Loucy (cell line): Measurements from ENCODE around the gene DSG4.

Experiments used
- H2AFZ ChIP-seq: fragments of 200-600 bp; sonication (generic); 2 replicates; pipeline ENCODE4 v1.6.0; 2016; ENCODE audit warnings: antibody characterized with exemption, mild to moderate bottlenecking, low read length, moderate library complexity
- H3F3A ChIP-seq: fragments of 200-600 bp; 2 replicates; pipeline ENCODE4 v1.6.0; 2016; ENCODE audit warnings: antibody characterized with exemption, low read depth, mild to moderate bottlenecking
- H3K27me3 ChIP-seq: fragments of 200-600 bp; sonication (generic); 2 replicates; pipeline ENCODE4 v1.6.1; 2014; ENCODE audit warnings: low read length, mild to moderate bottlenecking; ENCODE audit not compliant: insufficient read depth, poor library complexity, severe bottlenecking
- H3K36me3 ChIP-seq: fragments of 200-600 bp; sonication (generic); 2 replicates; pipeline ENCODE4 v1.6.1; 2016; ENCODE audit warnings: low read length; ENCODE audit not compliant: insufficient read depth
- H3K4me1 ChIP-seq: fragments of 200-600 bp; sonication (generic); 2 replicates; pipeline ENCODE4 v1.5.1; 2014; ENCODE audit warnings: low read length, mild to moderate bottlenecking; ENCODE audit not compliant: insufficient read depth, poor library complexity, severe bottlenecking
- H3K4me2 ChIP-seq: fragments of 200-600 bp; sonication (generic); 2 replicates; pipeline ENCODE4 v1.6.0; 2014; ENCODE audit warnings: antibody characterized with exemption, low read length, low read depth, mild to moderate bottlenecking; ENCODE audit not compliant: poor library complexity, severe bottlenecking
- H3K4me3 ChIP-seq: fragments of 200-600 bp; sonication (generic); 2 replicates; pipeline ENCODE4 v1.5.1; 2014; ENCODE audit warnings: low read length, mild to moderate bottlenecking, mixed read lengths; ENCODE audit not compliant: poor library complexity, severe bottlenecking
- H3K79me2 ChIP-seq: fragments of 200-600 bp; sonication (generic); 2 replicates; pipeline ENCODE4 v1.6.1; 2014; ENCODE audit warnings: low read length; ENCODE audit not compliant: insufficient read depth
- H3K9ac ChIP-seq: fragments of 200-600 bp; sonication (generic); 2 replicates; pipeline ENCODE4 v1.6.0; 2014; ENCODE audit warnings: mild to moderate bottlenecking, low read depth, low read length, moderate library complexity; ENCODE audit not compliant: poor library complexity, severe bottlenecking
- H3K9me2 ChIP-seq: fragments of 200-600 bp; sonication (generic); replicated peaks from 2 replicates; pipeline ENCODE4 v1.6.1; 2016; ENCODE audit warnings: low read depth, low read length, mixed read lengths
- H3K9me3 ChIP-seq: fragments of 200-600 bp; sonication (generic); 2 replicates; pipeline ENCODE4 v1.6.1; 2014; ENCODE audit warnings: mild to moderate bottlenecking, antibody characterized with exemption, low read length, low read depth; ENCODE audit not compliant: insufficient read depth
- H4K20me1 ChIP-seq: fragments of 200-600 bp; sonication (generic); 2 replicates; pipeline ENCODE4 v1.6.0; 2014; ENCODE audit warnings: antibody characterized with exemption, low read length, mild to moderate bottlenecking; ENCODE audit not compliant: insufficient read depth, poor library complexity, severe bottlenecking
- CTCF ChIP-seq: fragments of 200-600 bp; sonication (generic); conservative IDR thresholded peaks from 2 replicates; pipeline ENCODE4 v1.5.1; 2014; ENCODE audit warnings: mild to moderate bottlenecking, antibody characterized with exemption, low read length
- EZH2phosphoT487 ChIP-seq: fragments of 200-600 bp; IDR thresholded peaks from 2 replicates; pipeline ENCODE4 v1.6.1; 2018; ENCODE audit warnings: antibody characterized with exemption, mild to moderate bottlenecking, moderate library complexity, borderline replicate concordance

The DSG4 gene

GRCh38 chr18:31403409-31403808 lies 26.8 kb downstream of the DSG4 start:
- no peak overlapping the region for H2AFZ ChIP-seq
- H3K4me1 ChIP-seq = no peaks in the 10 kb centered on the region
- H3K4me2 ChIP-seq = no peak overlapping the region
- H3K36me3 ChIP-seq = no peaks in the 10 kb centered on the region
- H3K9me3 ChIP-seq = no peaks in the 10 kb centered on the region
- H3K27me3 ChIP-seq = no peaks in the 10 kb centered on the region
- H3K79me2 ChIP-seq = no peaks in the 10 kb centered on the region
- no peaks in the 10 kb centered on the region for H4K20me1 ChIP-seq
- no peak for TF ChIP-seq EZH2phosphoT487
- no peak overlapping the region for H3K4me3 ChIP-seq
- H3F3A ChIP-seq = no peaks in the 10 kb centered on the region
- no peaks in the 10 kb centered on the region for H3K9me2 ChIP-seq
- no peak overlapping the region for H3K9ac ChIP-seq

- Histone ChIP-seq H3K4me3 (no peak overlapping the region), H4K20me1 (no peaks in the 10 kb centered on the region), H3K36me3 (no peaks in the 10 kb centered on the region), H3K4me2 (no peak overlapping the region), H3F3A (no peaks in the 10 kb centered on the region), H3K4me1 (no peaks in the 10 kb centered on the region), H3K79me2 (no peaks in the 10 kb centered on the region), H3K9me2 (no peaks in the 10 kb centered on the region), H2AFZ (no peak overlapping the region), H3K9ac (no peak overlapping the region), H3K9me3 (no peaks in the 10 kb centered on the region), H3K27me3 (no peaks in the 10 kb centered on the region)
- TF ChIP-seq EZH2phosphoT487 = no peak
These were observed 31.1 kb downstream of the DSG4 start for GRCh38 chr18:31407649-31408048.

- no peaks in the 10 kb centered on the region for H3K9me3 ChIP-seq
- TF ChIP-seq EZH2phosphoT487 (no peak), CTCF (no peak)
These were observed 32.7 kb downstream of the DSG4 start for GRCh38 chr18:31409276-31409675.

GRCh38 chr18:31410716-31411483 lies 34.3 kb downstream of the DSG4 start:
- H3F3A ChIP-seq = no peaks in the 10 kb centered on the region
- no peaks in the 10 kb centered on the region for H3K79me2 ChIP-seq
- TF ChIP-seq CTCF (no peak), EZH2phosphoT487 (no peak)
- no peaks in the 10 kb centered on the region for H4K20me1 ChIP-seq
- H3K4me1 ChIP-seq = no peaks in the 10 kb centered on the region
- no peaks in the 10 kb centered on the region for H3K27me3 ChIP-seq
- no peaks in the 10 kb centered on the region for H3K9me2 ChIP-seq
- H3K36me3 ChIP-seq = no peaks in the 10 kb centered on the region
- H3K9me3 ChIP-seq = no peaks in the 10 kb centered on the region
- no peak overlapping the region for H2AFZ ChIP-seq
- H3K4me3 ChIP-seq = no peak overlapping the region
- no peak overlapping the region for H3K9ac ChIP-seq
- H3K4me2 ChIP-seq = no peak overlapping the region

More at GRCh38 chr18:31409276-31409675, 32.7 kb downstream of the DSG4 start:
- H3K4me2 ChIP-seq = no peak overlapping the region
- H3K9me2 ChIP-seq = no peaks in the 10 kb centered on the region
- no peaks in the 10 kb centered on the region for H4K20me1 ChIP-seq
- H2AFZ ChIP-seq = no peak overlapping the region
- no peaks in the 10 kb centered on the region for H3K27me3 ChIP-seq
- no peaks in the 10 kb centered on the region for H3F3A ChIP-seq
- H3K4me1 ChIP-seq = no peaks in the 10 kb centered on the region
- H3K9ac ChIP-seq = no peak overlapping the region
- no peaks in the 10 kb centered on the region for H3K79me2 ChIP-seq
- no peaks in the 10 kb centered on the region for H3K36me3 ChIP-seq
- no peak overlapping the region for H3K4me3 ChIP-seq
